SK-N-SH treated with all-trans-retinoic acid at 6 μM for 48 hours (cell line): ENCODE measurements around the gene CAMK2B.

Source experiments
- ARNTL ChIP-seq: fragments of 450-650 bp; formaldehyde crosslinking; IDR thresholded peaks from 2 replicates; pipeline ENCODE4 v1.5.0; 2020; ENCODE audit warnings: low read depth, mild to moderate bottlenecking, moderate library complexity, borderline replicate concordance
- BACH2 ChIP-seq: fragments of 250-450 bp; sonication (Bioruptor Pico); IDR thresholded peaks from 2 replicates; pipeline ENCODE4 v1.9.0; 2021; ENCODE audit warnings: mild to moderate bottlenecking, borderline replicate concordance
- ISL1 ChIP-seq: fragments of 250-450 bp; sonication (Bioruptor Pico); IDR thresholded peaks from 2 replicates; pipeline ENCODE4 v2.1.2; 2022; ENCODE audit warnings: mild to moderate bottlenecking, moderate library complexity
- OSR1 ChIP-seq: fragments of 250-450 bp; sonication (Bioruptor Pico); IDR thresholded peaks from 2 replicates; pipeline ENCODE4 v1.8.0; 2022; ENCODE audit warnings: moderate library complexity, mild to moderate bottlenecking, inconsistent platforms
- PPARA ChIP-seq: fragments of 250-450 bp; sonication (Bioruptor Pico); IDR thresholded peaks from 2 replicates; pipeline ENCODE4 v1.5.0; 2020; ENCODE audit warnings: mild to moderate bottlenecking, borderline replicate concordance
- ZFP30 ChIP-seq: fragments of 450-650 bp; formaldehyde crosslinking; IDR thresholded peaks from 2 replicates; pipeline ENCODE4 v1.5.0; 2022; ENCODE audit warnings: mild to moderate bottlenecking, moderate library complexity

GRCh38 chr7:44264221-44264931, 61.0 kb downstream of the CAMK2B start:
- TF ChIP-seq ARNTL (CRISPR knock-in tag) (no peak), ZFP30 (CRISPR knock-in tag) (no peak), OSR1 (CRISPR knock-in tag) (no peak), BACH2 (CRISPR knock-in tag) (no peak), ISL1 (CRISPR knock-in tag) (no peak), PPARA (CRISPR knock-in tag) (no peak)
